ENCODE measurements around the gene CYP2D6.
A peak's percentile ranks its signal among the peaks of the same experiment; 100 is the strongest.

CYP2D6 gene

GRCh38 chr22:42172773-42173172 is 42.2 kb upstream of the CYP2D6 start:
- no peak for TF ChIP-seq CTCF (conservative IDR thresholded peaks at IDR 0.05; ENCODE audit: low read depth, low read length)
- no peak overlapping the region for H3K4me3 ChIP-seq (ENCODE audit: low read length)
- DNase-seq (ENCODE audit: low read depth), result no peak

- no peak for TF ChIP-seq CTCF (conservative IDR thresholded peaks at IDR 0.05; ENCODE audit: low read depth, low read length)
- no peak for DNase-seq (ENCODE audit: low read depth)
- no peak overlapping the region for H3K4me3 ChIP-seq (ENCODE audit: low read length)
These were observed 41.5 kb upstream of the CYP2D6 start for GRCh38 chr22:42171946-42172719.

- H3K4me3 ChIP-seq (ENCODE audit: low read length), result no peak overlapping the region
- no peak for DNase-seq (ENCODE audit: low read depth)
- no peak for TF ChIP-seq CTCF (conservative IDR thresholded peaks at IDR 0.05; ENCODE audit: low read depth, low read length)
These were observed 40.8 kb upstream of the CYP2D6 start for GRCh38 chr22:42171417-42171816.

GRCh38 chr22:42170946-42171345 is 40.3 kb upstream of the CYP2D6 start:
- no peak for DNase-seq (ENCODE audit: low read depth)
- no peak for TF ChIP-seq CTCF (conservative IDR thresholded peaks at IDR 0.05; ENCODE audit: low read depth, low read length)

GRCh38 chr22:42169055-42169469 is 38.5 kb upstream of the CYP2D6 start:
- DNase-seq (ENCODE audit: low read depth), result peak; percentile 27
- peak; percentile 98 for TF ChIP-seq CTCF (conservative IDR thresholded peaks at IDR 0.05; ENCODE audit: low read depth, low read length)
- H3K4me3 ChIP-seq (ENCODE audit: low read length), result no peak overlapping the region

More at GRCh38 chr22:42170946-42171345, 40.3 kb upstream of the CYP2D6 start:
- H3K4me3 ChIP-seq (ENCODE audit: low read length), result no peak overlapping the region

- DNase-seq (ENCODE audit: low read depth), result no peak
- H3K4me3 ChIP-seq (ENCODE audit: low read length), result no peak overlapping the region
- TF ChIP-seq CTCF (conservative IDR thresholded peaks at IDR 0.05; ENCODE audit: low read depth, low read length), result no peak
These were observed 37.9 kb upstream of the CYP2D6 start for GRCh38 chr22:42168476-42168875.

GRCh38 chr22:42167066-42167465 is 36.5 kb upstream of the CYP2D6 start:
- DNase-seq (ENCODE audit: low read depth), result no peak
- no peak for TF ChIP-seq CTCF (conservative IDR thresholded peaks at IDR 0.05; ENCODE audit: low read depth, low read length)

More at GRCh38 chr22:42167066-42167465, 36.5 kb upstream of the CYP2D6 start:
- H3K4me3 ChIP-seq (ENCODE audit: low read length), result no peak overlapping the region
